ENCODE measurements around the gene TRIP12.

- TF ChIP-seq, protein P1, sequence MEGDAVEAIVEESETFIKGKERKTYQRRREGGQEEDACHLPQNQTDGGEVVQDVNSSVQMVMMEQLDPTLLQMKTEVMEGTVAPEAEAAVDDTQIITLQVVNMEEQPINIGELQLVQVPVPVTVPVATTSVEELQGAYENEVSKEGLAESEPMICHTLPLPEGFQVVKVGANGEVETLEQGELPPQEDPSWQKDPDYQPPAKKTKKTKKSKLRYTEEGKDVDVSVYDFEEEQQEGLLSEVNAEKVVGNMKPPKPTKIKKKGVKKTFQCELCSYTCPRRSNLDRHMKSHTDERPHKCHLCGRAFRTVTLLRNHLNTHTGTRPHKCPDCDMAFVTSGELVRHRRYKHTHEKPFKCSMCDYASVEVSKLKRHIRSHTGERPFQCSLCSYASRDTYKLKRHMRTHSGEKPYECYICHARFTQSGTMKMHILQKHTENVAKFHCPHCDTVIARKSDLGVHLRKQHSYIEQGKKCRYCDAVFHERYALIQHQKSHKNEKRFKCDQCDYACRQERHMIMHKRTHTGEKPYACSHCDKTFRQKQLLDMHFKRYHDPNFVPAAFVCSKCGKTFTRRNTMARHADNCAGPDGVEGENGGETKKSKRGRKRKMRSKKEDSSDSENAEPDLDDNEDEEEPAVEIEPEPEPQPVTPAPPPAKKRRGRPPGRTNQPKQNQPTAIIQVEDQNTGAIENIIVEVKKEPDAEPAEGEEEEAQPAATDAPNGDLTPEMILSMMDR (IDR thresholded peaks at IDR 0.05) = no peak
- TF ChIP-seq POLR2AphosphoS5 (IDR thresholded peaks at IDR 0.05; ENCODE audit: low read depth, low read length) = no peak
- no peak for TF ChIP-seq RAD21 (IDR thresholded peaks at IDR 0.05; ENCODE audit: low read length)
- TF ChIP-seq RCOR1 (IDR thresholded peaks at IDR 0.05; ENCODE audit: low read length) = no peak
- TF ChIP-seq YY1 (IDR thresholded peaks at IDR 0.05; ENCODE audit: low read depth) = no peak
- TF ChIP-seq, protein P2, sequence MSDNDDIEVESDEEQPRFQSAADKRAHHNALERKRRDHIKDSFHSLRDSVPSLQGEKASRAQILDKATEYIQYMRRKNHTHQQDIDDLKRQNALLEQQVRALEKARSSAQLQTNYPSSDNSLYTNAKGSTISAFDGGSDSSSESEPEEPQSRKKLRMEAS (IDR thresholded peaks at IDR 0.05; ENCODE audit: low read depth) = no peak
- TF ChIP-seq RFX5 (IDR thresholded peaks at IDR 0.05; ENCODE audit: low read length) = no peak
- TF ChIP-seq CHD2 (IDR thresholded peaks at IDR 0.05; ENCODE audit: low read length, partially characterized antibody) = no peak
- no peak for TF ChIP-seq EZH2phosphoT487 (IDR thresholded peaks at IDR 0.05; ENCODE audit: borderline replicate concordance, low read depth)
Observed at GRCh38 chr2:229775614-229776313, 146.0 kb downstream of the TRIP12 start.

All from SK-N-SH (cell line).